Mucosa of descending colon (tissue), 3 donors: ENCODE measurements around the gene THAP2. TPM values are rescaled to one million over a fixed set of nuclear protein-coding genes. Genes with fewer than 3 reads are reported as not detected.

Source experiments
- ATAC-seq: fragments of 200-7000 bp; cut with Tn5 transposase; one replicate; pipeline ENCODE4 v1.9.1; 2020; ENCODE audit warnings: mild to moderate bottlenecking, moderate library complexity
- DNase-seq, 3 donors: peaks; one replicate each; pipeline ENCODE4 v3.0.0-alpha.2; 2020
- H3K36me3 ChIP-seq: fragments of 200-600 bp; one replicate; pipeline ENCODE4 v1.8.0; 2021; ENCODE audit warnings: low read depth, mild to moderate bottlenecking
- H3K4me1 ChIP-seq: fragments of 200-600 bp; one replicate; pipeline ENCODE4 v1.8.0; 2021; ENCODE audit warnings: low read depth, mild to moderate bottlenecking
- H3K4me3 ChIP-seq: fragments of 200-600 bp; one replicate; pipeline ENCODE4 v1.8.0; 2021; ENCODE audit warnings: mild to moderate bottlenecking
- H3K9me3 ChIP-seq: fragments of 200-600 bp; one replicate; pipeline ENCODE4 v1.8.0; 2021; ENCODE audit warnings: mild to moderate bottlenecking
- intact Hi-C, 2 donors: fragments of 100-400 bp; cut with DNase I in 1 of 2; cut with micrococcal nuclease in 1 of 2; formaldehyde crosslinking; loops; one replicate each; pipeline versions ENCODE4 v1.11.0 to v1.11.1; 2022; cut with DNase I, micrococcal nuclease
- total RNA-seq, 3 donors: library from RNA; stranded (reverse); fragmentation: NEBNext Ultra II Directional in 2 of 3; extraction: Animal tissue kit (Norgen Biotek cat#: 25700) in 2 of 3; gene quantifications; one replicate each; pipeline versions ENCODE4 v1.2.1 to v1.2.4, GENCODE V29; 2021 to 2023
- TF ChIP-seq, protein P1 (sequence below): fragments of 200-600 bp; IDR thresholded peaks from one replicate; pipeline ENCODE4 v1.8.0; 2022; ENCODE audit warnings: antibody characterized with exemption, mild to moderate bottlenecking
- donor health status: DM: no; HTN: no; CAD: no; lungs with moderate emphysema.
- donor health status: DM: no; HTN: no; CAD: no.
- donor health status: DM: no; HTN: yes; CAD: no.

The THAP2 gene
- total RNA-seq, 3 donors from 2014 or later: 3.2 to 4.6 (median 3.9) TPM

- H3K36me3 ChIP-seq: peaks cover 6% of the 10 kb centered on the region
Measured at GRCh38 chr12:71642264-71642663, 21.8 kb upstream of the THAP2 start.

GRCh38 chr12:71645268-71645667, 18.8 kb upstream of the THAP2 start:
- Histone ChIP-seq H3K4me3 (no peak overlapping the region), H3K4me1 (no peaks in the 10 kb centered on the region), H3K9me3 (no peaks in the 10 kb centered on the region), H3K36me3 (peaks cover 6% of the 10 kb centered on the region)
- no peak for ATAC-seq
- DNase-seq: no peak
- intact Hi-C loops: no loop called here
- TF ChIP-seq, protein P1, sequence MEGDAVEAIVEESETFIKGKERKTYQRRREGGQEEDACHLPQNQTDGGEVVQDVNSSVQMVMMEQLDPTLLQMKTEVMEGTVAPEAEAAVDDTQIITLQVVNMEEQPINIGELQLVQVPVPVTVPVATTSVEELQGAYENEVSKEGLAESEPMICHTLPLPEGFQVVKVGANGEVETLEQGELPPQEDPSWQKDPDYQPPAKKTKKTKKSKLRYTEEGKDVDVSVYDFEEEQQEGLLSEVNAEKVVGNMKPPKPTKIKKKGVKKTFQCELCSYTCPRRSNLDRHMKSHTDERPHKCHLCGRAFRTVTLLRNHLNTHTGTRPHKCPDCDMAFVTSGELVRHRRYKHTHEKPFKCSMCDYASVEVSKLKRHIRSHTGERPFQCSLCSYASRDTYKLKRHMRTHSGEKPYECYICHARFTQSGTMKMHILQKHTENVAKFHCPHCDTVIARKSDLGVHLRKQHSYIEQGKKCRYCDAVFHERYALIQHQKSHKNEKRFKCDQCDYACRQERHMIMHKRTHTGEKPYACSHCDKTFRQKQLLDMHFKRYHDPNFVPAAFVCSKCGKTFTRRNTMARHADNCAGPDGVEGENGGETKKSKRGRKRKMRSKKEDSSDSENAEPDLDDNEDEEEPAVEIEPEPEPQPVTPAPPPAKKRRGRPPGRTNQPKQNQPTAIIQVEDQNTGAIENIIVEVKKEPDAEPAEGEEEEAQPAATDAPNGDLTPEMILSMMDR: no peak

More at GRCh38 chr12:71642264-71642663, 21.8 kb upstream of the THAP2 start:
- intact Hi-C loops: no loop called here
- no peaks in the 10 kb centered on the region for H3K9me3 ChIP-seq
- H3K4me1 ChIP-seq: no peaks in the 10 kb centered on the region
- ATAC-seq (no peak), DNase-seq (no peak)
- TF ChIP-seq, protein P1: no peak
- H3K4me3 ChIP-seq: no peak overlapping the region

DNA sequence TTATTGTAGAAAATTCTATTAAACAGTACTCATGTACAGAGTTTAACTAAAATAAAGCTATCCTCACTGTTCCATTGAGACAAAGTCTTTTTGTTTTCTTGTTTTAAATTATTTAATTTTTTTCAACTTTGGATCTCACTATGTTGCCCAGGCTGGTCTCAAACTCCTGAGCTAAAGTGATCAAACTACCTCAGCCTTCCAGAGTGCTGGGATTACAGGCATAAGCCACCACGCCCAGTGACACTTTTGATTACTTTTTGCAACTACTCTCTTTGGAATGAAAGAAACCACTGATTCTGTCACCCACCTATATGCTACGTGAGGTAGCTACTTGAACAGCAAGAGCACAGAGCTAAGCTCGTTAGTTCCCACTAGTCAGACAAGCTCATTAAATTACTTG, 17.6 kb upstream of the THAP2 start:
- intact Hi-C loops: no loop called here
- Histone ChIP-seq H3K36me3 (peaks cover 6% of the 10 kb centered on the region), H3K4me3 (no peak overlapping the region), H3K9me3 (no peaks in the 10 kb centered on the region), H3K4me1 (no peaks in the 10 kb centered on the region)
- no peak for DNase-seq
- TF ChIP-seq, protein P1: no peak
- no peak for ATAC-seq

GRCh38 chr12:71648537-71648936, 15.6 kb upstream of the THAP2 start:
- H3K4me1 ChIP-seq: no peaks in the 10 kb centered on the region
- TF ChIP-seq, protein P1: no peak
- no peaks in the 10 kb centered on the region for H3K9me3 ChIP-seq
- intact Hi-C loops: no loop called here
- no peak for DNase-seq
- H3K36me3 ChIP-seq: peaks cover 5% of the 10 kb centered on the region
- ATAC-seq: no peak
- H3K4me3 ChIP-seq: no peak overlapping the region

GRCh38 chr12:71649401-71649800, 14.7 kb upstream of the THAP2 start:
- TF ChIP-seq, protein P1: no peak
- no peaks in the 10 kb centered on the region for H3K36me3 ChIP-seq
- H3K9me3 ChIP-seq: no peaks in the 10 kb centered on the region
- ATAC-seq (no peak), DNase-seq (no peak)
- intact Hi-C loops: no loop called here
- no peaks in the 10 kb centered on the region for H3K4me1 ChIP-seq
- no peak overlapping the region for H3K4me3 ChIP-seq

- TF ChIP-seq, protein P1: no peak
- ATAC-seq (no peak), DNase-seq (no peak)
- no peaks in the 10 kb centered on the region for H3K9me3 ChIP-seq
- H3K36me3 ChIP-seq: no peaks in the 10 kb centered on the region
- H3K4me1 ChIP-seq: no peaks in the 10 kb centered on the region
- no peak overlapping the region for H3K4me3 ChIP-seq
- intact Hi-C loops: no loop called here
Measured at GRCh38 chr12:71652656-71653055, 11.4 kb upstream of the THAP2 start.
